GM19025 (cell line): ENCODE results near the gene TFB1M.
"Not testable (repeated sequence)": the region's sequence is repeated elsewhere in the genome, so short reads cannot be mapped to it uniquely, and the experiment has no call there.

Experiments
- ATAC-seq: cut with Tn5 transposase; IDR thresholded peaks from one replicate; pipeline ENCODE4 v1.9.1; 2021; ENCODE audit warnings: mild to moderate bottlenecking, low read depth, moderate library complexity; ENCODE audit not compliant: unreplicated experiment

The TFB1M gene

DNA sequence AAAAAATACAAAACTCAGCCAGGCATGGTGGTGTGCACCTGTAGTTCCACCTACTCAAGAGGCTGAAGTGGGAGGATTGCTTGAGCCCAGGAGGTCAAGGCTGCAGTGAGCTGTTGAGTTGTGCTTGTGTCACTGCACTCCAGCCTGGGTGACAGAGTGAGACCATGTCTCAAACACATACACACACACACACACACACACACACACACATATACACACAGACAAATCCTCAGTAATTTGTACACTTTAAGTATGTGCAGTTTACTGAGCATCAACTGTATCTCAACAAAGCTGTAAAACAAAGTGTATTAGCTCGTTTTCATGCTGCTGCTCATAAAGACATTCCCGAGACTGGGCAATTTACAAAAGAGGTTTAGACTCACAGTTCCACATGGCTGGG is 7.3 kb downstream of the TFB1M start:
- ATAC-seq = no peak

DNA sequence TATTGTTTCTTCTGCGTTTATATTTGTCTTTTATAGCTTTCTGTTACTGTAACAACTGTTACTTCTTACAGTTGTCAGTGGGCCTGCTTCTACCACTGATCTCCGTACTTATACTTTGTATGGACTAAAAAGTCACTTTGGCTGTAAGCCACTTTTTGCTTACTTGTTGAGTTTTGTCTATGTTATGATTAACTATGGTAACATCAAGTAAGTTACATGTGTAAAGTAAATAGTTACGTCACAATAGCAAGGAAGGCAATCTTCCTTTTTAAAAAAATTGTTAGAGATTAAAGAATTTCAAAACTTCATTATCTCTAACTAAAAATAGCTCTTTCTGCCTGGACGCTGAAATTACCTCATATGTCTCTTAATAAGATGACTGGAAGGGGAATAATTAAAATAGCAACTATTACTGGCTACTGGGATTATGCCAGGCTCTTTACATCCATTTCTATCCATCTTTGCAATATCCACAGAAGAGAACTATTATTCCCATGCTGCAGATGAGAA is 10.9 kb downstream of the TFB1M start:
- no peak for ATAC-seq

DNA sequence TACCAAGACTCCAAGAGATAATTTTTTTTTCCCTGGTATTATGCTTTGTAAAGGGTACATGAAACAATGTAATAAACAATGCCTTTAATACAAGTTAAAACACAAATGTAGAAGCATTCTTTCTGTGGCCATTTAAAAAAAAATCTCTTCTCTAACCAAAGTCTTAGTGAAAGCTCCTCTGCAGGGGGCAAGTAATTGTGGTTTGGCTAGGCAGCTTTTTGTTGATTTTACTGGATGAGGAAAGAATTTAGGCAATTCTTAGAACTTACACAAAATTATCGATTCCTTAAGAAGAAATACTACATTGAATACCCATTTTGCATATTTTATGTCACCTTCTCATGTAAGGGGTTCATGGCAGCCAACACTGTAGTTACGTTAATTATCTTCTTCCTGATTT is 12.4 kb downstream of the TFB1M start:
- no peak for ATAC-seq

DNA sequence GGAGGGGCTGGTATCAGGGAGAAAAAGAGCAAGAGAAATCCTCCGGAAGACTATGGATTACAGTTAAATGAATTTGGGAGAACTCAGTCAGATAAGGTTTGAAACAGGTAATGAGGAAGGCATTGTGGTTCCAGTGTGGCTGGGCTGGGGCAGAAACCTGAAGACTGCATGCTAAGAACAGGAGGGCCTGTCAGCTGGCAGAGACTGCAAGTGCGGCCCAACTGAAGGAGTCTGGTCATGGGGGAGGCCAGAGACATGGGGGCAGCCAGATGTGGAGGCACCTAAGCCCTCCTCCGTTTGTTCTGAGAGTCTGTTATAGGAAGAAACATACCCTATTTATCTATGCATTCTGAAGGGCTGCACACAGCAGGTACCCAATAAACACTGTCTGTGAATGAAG is 16.6 kb downstream of the TFB1M start:
- ATAC-seq = no peak

DNA sequence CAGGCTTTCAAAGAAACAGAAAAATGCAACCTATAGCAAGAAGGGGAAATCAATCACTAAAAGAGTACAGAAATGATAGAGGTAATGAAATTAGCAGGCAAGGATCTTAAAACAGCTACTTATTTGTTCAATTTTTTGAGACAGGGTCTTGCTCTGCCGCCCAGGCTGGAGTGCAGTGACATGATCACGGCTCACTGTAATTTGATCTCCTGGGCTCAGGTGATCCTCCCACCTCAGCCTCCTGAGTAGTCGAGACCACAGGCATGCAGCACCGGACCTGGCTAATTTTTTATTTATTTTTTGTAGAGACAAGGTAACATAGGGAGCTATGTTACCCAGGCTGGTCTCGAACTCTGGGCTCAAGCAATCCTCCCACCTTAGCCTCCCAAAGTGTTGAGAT is 21.6 kb downstream of the TFB1M start:
- no peak for ATAC-seq

DNA sequence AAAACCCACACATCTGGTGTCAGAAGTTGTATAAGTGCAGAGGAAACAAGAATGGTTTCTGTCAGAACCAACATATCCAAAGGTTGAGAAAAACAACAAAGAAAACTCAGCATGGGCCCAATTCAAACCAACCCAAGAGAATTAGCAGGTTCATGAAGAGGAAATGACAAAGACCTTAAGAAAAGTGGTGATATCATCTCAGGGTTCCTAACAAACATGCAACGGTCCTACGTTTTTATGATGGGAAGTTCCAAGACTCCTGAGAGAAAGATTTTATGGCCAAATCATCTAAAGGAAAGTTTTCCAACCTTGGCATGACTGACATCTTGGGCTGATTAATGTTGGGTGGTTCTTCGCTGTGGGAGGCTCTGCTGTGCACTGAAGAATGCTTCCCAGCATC is 23.0 kb downstream of the TFB1M start:
- ATAC-seq = no peak

DNA sequence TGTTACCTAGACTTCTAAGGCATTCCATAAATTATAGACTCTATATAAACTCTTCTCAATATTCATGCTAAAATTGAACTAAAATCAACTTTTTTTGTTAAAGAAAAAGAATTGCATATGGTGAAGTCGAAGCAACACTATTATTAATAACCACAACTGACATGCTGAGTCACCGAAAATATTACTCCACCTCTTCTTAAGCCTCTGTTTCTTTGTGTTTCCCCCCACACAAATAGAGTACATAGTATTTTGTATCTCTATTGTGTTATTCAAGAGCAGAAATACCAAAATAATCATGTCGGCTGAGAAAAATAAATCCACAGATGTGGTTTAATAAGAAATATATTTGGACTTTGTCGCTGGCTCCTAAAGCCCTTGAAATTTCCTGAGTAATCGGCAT is 23.8 kb downstream of the TFB1M start:
- no peak for ATAC-seq

DNA sequence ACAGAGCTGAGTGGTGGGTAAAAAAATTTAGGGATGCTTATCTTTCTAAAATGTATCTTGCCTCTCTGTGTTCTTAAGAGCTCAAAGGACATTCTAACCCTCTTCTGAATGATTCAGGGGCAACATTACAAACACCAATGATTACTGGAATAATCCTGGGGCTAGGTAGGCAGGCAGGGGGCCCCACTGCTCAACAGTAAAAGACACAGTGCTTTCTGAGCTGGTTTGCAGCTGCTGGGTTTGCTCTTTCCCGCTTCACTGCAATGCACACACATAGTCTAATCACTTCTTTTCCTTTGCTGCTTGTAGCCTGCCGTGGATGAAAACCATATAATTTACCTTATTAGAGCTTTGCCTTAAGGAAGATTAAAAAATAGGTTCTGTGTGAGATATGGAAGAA is 26.5 kb downstream of the TFB1M start:
- ATAC-seq = no peak

DNA sequence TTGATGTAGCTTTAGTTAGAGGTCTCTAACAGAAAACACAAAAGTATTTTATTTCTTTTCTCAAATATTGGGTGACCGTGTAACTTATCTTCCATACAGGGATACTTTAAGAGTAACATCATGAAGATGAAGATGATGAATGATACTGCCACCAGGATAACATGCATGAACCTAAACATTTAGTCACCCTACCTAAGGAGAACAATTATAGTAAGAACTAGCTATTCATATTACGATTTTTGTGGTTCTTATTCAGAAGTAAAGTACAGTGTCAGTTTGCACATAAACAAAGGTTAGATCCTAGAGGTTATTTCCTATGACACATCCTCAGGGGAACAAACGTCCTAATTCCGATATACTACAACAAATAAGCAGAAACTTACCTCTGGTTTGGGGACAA is 29.5 kb downstream of the TFB1M start:
- no peak for ATAC-seq

DNA sequence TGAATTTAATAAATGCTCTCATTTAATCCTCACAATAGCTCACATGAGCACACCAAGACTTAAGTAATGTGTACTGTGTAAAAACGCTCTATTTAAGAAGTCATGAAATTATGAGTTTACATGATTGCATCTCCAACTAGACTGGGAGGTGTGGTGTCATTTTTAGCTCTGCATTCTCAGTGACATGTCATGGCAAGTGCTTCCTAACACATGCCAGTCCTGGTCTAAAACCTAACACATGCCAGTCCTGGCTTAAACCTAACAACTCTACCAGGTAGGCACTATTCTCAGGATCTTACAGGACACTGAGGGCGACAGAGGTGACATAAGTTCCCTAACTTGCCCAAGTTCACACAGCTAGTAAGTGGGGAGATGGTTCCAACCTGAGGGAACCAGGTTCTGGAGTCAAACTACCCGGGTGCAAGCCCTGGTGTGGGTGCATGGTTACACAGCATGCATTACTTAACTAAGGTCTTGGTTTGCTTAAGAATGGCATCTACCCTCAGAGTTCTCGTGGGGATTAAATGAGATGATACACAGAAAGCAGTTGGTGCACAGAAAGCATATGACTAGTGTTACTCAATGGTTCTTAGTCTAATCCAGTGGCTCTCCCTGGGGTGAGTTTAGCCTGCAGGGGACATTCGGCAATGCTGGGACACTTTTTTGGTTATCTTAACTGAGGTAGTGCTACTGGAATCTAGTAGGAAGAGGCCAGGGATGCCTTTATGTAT is 35.8 kb downstream of the TFB1M start:
- no peak for ATAC-seq

DNA sequence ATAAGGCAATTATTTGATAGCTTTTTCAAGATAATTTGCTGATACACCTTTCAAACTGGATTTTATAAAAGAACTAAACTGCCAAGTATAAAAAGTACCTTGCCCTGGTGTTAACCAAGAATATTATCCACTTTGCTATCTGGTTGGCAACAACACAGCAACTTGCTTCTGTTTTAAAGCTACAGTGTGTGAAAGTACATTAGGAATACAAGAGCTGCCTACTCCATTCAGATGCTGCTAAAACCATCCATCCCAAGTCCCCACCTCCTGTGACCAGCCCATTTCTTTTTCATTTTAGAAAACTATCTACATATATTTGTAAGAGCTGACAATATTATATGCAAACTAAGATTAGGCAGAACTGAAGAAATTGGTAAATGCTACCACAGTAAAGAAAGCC is 37.6 kb downstream of the TFB1M start:
- no peak for ATAC-seq

DNA sequence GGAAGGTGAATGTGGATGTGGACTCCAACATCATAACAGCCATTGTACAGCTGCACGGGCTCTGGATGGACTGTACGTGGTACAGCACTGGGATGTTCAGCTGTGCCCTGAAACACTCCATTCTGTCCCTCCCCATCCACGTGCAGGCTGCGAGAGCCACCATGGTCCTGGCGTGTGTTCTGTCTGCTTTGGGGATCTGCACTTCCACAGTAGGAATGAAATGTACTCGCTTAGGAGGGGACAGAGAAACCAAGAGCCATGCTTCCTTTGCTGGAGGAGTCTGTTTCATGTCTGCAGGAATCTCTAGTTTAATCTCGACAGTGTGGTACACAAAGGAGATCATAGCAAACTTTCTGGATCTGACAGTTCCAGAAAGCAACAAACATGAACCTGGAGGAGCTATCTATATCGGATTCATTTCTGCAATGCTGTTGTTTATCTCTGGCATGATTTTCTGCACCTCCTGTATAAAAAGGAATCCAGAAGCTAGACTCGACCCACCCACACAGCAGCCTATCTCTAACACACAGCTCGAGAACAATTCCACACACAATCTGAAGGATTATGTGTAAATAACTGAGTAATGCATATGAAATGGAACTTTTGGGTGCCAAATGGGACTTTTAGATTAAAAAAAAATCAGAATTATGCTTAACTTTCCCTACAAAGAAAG is 38.3 kb downstream of the TFB1M start:
- no peak for ATAC-seq

DNA sequence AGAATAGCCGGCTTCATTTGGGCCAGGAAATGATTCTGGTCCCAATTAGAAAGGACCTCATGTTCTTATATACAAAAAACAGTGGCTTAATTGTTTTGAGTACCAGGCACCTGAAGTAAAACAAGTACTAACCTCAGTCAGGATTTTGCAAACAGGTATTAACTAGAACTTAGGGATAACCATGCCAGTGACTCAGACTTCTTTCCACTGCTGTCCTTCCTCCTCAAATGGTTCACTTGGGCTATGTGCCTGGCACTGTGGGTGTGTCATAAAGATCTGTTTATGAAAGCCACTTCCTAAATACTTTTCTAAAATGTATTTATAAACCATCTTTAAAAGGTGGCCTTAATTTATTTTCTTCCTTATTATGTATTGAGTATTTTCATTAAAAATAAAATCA is 39.8 kb downstream of the TFB1M start:
- no peak for ATAC-seq

DNA sequence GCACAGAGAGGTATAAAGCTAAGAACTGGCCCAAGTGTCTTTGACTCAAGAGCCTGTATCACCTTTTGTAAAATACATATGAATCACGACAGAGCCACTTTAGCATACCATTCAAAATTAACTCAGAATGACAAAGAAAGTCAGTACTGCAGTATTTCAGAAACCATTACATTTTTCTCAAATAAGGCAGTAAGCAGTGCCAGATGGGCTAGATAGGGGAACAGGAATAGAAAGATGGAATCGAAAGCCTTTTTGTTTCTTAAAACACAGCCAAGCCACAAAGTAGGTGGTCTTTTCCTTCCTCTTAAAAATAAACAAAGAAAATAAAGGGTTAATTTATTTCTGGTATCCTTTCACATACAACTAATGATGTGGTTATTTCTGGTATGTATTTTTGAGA is 40.2 kb downstream of the TFB1M start:
- ATAC-seq = no peak

DNA sequence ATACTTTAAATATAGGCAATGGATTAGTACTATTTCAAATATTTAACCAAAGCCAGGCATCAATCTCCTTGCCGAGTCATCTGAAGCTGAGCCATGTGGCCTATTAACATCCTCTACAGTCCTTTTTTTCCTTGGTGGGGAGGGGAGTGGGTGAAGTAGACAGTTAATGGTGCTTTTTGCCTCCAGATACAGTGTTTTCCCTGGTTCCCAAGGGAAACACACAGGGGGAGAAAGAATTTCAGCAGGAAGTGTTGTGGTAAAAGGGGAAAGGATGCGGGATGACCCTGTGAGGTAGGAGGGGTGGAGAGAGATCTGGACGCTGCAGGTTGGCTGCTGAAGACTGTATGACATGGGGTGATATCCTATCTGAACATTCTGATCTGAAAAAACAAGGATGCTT is 40.9 kb downstream of the TFB1M start:
- ATAC-seq = no peak

DNA sequence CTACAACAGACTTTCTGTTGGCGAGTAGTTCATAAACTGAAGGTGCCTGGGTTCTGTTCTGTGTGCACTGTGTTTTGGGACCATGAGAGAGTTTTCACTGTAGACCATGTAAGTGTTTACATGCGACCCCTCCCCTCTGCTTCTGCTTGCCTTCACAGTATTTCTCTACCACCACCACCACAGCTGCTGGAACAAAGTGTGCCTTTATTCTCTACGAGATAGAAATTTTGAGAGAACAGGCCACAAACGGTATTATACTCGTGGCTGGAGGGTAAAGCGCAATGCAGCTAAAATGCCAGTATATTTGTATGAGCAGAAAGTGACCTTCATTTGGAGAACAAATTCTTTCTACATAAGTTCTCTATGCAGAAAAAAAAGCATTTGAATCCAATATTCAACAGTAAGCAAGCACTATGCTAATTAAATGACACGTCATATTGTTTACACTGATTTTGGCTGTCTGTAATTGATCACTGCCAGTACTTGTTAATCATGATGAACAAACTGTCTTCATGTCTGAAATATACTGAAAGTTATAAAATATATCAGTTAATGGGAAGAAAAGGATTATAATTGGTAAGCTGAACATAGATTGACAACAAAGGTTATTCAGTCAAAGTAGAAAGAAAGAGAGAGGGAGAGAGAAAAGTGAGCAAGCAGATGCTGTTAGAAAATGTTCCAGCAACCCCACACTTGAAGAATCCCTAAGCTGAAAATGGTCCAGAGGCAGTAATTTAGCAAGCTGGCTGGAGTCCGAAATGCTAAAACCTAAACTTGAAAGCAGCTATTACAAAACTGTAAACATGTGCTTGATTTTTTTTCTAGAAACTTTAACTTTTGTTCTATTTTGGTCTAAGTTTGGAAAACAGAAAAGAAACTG is 41.7 kb downstream of the TFB1M start:
- no peak for ATAC-seq

DNA sequence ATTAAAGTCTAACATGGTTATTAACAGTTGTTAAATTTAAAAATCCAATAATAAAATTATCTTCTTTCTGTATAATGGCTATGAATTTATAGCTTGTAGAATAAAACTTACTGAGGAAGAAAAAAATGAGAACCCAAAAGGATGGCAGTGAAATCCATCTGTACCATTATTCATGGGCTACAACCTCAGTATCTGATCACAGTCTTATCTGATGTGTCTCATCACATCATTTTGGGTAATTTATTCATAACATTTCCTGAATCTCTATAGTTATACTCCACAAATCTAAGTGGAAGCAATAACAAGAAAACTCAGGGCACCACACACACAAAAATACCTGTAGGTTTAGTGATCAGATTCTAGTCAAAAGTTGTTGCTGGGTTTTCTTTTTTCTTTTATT is 43.1 kb downstream of the TFB1M start:
- ATAC-seq = no peak

DNA sequence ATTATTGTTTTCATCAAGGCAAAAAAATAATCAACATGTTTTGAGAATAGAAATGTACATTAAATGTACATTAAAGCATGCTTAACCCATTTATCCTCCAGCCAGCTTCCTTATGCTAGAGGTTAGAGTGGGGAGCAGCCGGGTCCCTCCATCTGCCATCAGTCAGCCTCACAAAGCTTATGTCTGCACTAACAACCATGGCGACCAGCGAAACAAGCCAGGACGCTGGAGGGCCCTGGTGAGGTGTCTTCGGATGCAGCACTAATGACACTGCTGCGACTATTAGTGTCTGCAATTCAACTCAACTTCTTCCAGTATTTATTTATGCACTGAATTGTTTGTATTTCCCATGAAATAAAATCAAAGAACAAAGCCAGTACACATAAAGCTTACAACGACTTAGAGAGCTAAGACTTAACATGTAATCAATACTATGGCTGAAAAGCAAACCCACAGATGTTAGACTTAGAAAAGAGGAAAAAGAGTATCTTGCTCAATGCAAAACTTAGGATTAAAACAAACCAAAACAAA is 43.7 kb downstream of the TFB1M start:
- no peak for ATAC-seq

DNA sequence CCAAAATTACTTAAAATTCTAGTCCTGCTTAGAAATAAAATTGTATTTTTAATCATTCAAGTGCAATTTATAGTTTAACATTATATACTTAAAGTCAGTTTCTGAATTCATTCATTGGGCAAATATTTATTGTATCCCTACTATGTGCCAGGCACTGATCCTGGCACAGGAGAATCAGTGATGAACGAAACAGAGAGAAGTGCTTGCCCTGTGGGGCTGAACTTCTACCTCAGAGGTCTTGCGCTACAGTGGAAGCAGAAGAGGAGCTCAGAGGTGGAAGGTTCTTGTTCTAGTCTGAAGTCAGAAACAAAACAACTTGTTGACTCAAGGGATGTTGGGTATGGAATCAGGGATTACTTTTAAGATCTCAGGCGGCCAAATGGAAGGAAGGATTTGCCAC is 44.5 kb downstream of the TFB1M start:
- ATAC-seq = no peak

DNA sequence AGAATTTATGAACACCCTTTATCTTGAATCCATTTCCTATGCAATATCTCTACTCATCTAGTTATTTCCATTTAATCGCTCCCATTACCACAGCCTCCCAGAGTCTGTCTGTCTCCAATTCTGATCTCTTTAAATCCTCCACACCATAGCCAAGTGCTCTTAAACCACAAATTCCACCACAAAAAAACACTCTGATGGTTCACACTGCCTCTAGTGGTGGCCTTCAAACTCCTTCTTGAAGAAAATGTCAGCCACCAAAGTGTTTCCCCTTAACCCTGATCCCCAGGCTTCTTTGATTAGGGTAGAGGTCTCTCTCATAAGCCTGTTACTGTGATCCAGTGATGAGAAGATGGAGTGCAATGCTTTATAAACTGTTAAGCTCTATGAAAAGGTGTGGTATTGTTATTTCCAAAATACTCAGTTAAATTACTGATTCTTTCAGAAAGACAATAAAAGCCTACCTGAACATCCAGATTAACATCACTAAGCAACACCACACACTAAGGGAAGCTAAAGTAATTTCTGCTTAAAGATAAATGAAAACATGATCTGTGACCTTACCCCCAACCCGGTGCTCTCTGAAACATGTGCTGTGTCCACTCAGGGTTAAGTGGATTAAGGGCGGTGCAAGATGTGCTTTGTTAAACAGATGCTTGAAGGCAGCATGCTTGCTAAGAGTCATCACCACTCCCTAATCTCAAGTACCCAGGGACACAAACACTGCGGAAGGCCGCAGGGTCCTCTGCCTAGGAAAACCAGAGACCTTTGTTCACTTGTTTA is 46.0 kb downstream of the TFB1M start:
- ATAC-seq = not testable (repeated sequence)
